Measurements from ENCODE around the gene RPS16.

DNA sequence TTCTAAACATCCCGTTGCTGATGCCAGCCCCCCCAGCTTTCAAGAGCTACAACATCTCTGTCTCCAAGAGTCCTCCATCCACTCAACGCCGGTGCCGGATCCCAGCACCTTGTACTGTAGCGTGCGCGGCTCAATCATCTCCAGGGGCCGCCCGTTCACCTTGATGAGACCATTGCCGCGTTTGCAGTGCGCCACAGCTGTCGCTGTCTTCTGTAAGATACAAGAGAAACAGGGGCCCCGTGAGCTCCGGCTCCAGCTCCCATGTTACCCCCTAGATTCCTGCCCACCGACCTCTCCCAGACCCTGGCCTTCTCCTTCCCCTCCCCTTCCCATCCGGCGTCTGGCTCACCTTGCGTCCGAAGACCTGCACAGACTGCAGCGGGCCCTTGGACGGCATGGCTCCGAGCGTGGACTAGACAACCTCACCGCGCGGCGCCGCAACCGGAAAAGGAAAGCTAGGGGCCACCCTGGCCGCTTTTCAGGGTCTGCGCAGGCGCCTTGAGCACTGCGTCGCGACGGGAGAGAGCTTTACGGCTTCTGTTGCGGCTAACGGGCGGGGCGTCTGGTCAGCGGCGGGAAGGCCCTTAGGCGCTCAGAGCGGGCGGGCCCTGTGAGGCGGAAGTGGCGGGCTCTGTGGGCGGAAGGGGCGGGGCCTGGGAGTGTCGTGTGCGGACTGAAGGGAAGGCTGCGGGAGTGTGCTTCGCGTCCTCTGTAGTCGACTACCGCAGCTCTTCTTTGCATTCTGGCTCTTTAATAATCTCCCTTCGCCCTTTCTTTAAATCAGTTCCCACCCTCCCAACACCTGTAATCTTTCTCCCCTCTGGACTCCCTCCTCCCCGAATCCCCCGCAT lies at the start of gene RPS16:
- TF ChIP-seq, protein P1, sequence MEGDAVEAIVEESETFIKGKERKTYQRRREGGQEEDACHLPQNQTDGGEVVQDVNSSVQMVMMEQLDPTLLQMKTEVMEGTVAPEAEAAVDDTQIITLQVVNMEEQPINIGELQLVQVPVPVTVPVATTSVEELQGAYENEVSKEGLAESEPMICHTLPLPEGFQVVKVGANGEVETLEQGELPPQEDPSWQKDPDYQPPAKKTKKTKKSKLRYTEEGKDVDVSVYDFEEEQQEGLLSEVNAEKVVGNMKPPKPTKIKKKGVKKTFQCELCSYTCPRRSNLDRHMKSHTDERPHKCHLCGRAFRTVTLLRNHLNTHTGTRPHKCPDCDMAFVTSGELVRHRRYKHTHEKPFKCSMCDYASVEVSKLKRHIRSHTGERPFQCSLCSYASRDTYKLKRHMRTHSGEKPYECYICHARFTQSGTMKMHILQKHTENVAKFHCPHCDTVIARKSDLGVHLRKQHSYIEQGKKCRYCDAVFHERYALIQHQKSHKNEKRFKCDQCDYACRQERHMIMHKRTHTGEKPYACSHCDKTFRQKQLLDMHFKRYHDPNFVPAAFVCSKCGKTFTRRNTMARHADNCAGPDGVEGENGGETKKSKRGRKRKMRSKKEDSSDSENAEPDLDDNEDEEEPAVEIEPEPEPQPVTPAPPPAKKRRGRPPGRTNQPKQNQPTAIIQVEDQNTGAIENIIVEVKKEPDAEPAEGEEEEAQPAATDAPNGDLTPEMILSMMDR (IDR thresholded peaks at IDR 0.05), result no peak
- no peak for TF ChIP-seq EZH2 (IDR thresholded peaks at IDR 0.05; ENCODE audit: borderline replicate concordance, insufficient read depth, low read depth, low read length, poor library complexity, severe bottlenecking)
